ENCODE measurements around the gene PPP2R2B.
"Not testable (repeated sequence)": the region's sequence is repeated elsewhere in the genome, so short reads cannot be mapped to it uniquely, and the experiment has no call there.

PPP2R2B gene

GRCh38 chr5:146620031-146620668 lies 258.4 kb downstream of the PPP2R2B start:
- H3K27ac ChIP-seq (ENCODE audit: low read length) = no peak overlapping the region
- no peaks in the 10 kb centered on the region for H3K27me3 ChIP-seq (ENCODE audit: low read depth, low read length)
- H3K4me1 ChIP-seq (ENCODE audit: control insufficient read depth in 1 of 2, insufficient read depth in 2 of 2, low read length in 2 of 2) = no peaks in the 10 kb centered on the region
- no peaks in the 10 kb centered on the region for H3K36me3 ChIP-seq (ENCODE audit: control insufficient read depth in 1 of 2, insufficient read depth in 2 of 2, low read length in 2 of 2)
- H3K9me3 ChIP-seq (ENCODE audit: control insufficient read depth in 1 of 2, low read length in 2 of 2) = peaks cover 0 to 5% of the 10 kb centered on the region in 2 donors
- H3K4me3 ChIP-seq (ENCODE audit: low read depth in 1 of 2, low read length in 2 of 2) = no peak overlapping the region

- H3K27ac ChIP-seq (ENCODE audit: low read length) = no peak overlapping the region
- H3K36me3 ChIP-seq (ENCODE audit: control insufficient read depth in 1 of 2, insufficient read depth in 2 of 2, low read length in 2 of 2) = no peaks in the 10 kb centered on the region
- no peaks in the 10 kb centered on the region for H3K27me3 ChIP-seq (ENCODE audit: low read depth, low read length)
- H3K4me1 ChIP-seq (ENCODE audit: control insufficient read depth in 1 of 2, insufficient read depth in 2 of 2, low read length in 2 of 2) = no peaks in the 10 kb centered on the region
- H3K4me3 ChIP-seq (ENCODE audit: low read depth in 1 of 2, low read length in 2 of 2) = no peak overlapping the region
- H3K9me3 ChIP-seq (ENCODE audit: control insufficient read depth in 1 of 2, low read length in 2 of 2) = peaks cover 0 to 5% of the 10 kb centered on the region in 2 donors
Measured at GRCh38 chr5:146618434-146618833, 260.1 kb downstream of the PPP2R2B start.

- not testable (repeated sequence) for H3K27ac ChIP-seq (ENCODE audit: low read length); H3K4me3 ChIP-seq (ENCODE audit: low read depth in 1 of 2, low read length in 2 of 2); H3K27me3 ChIP-seq (ENCODE audit: low read depth, low read length); H3K36me3 ChIP-seq (ENCODE audit: control insufficient read depth in 1 of 2, insufficient read depth in 2 of 2, low read length in 2 of 2); H3K9me3 ChIP-seq (ENCODE audit: control insufficient read depth in 1 of 2, low read length in 2 of 2); H3K4me1 ChIP-seq (ENCODE audit: control insufficient read depth in 1 of 2, insufficient read depth in 2 of 2, low read length in 2 of 2)
Measured at GRCh38 chr5:146609731-146610130, 268.8 kb downstream of the PPP2R2B start.

- no peak overlapping the region for H3K27ac ChIP-seq (ENCODE audit: low read length)
- H3K36me3 ChIP-seq (ENCODE audit: control insufficient read depth in 1 of 2, insufficient read depth in 2 of 2, low read length in 2 of 2) = no peaks in the 10 kb centered on the region
- H3K9me3 ChIP-seq (ENCODE audit: control insufficient read depth in 1 of 2, low read length in 2 of 2) = no peaks in the 10 kb centered on the region
- H3K27me3 ChIP-seq (ENCODE audit: low read depth, low read length) = no peaks in the 10 kb centered on the region
- no peak overlapping the region for H3K4me3 ChIP-seq (ENCODE audit: low read depth in 1 of 2, low read length in 2 of 2)
- H3K4me1 ChIP-seq (ENCODE audit: control insufficient read depth in 1 of 2, insufficient read depth in 2 of 2, low read length in 2 of 2) = no peaks in the 10 kb centered on the region
Measured at GRCh38 chr5:146607659-146608332, 270.8 kb downstream of the PPP2R2B start.

GRCh38 chr5:146606893-146607292 lies 271.7 kb downstream of the PPP2R2B start:
- H3K27me3 ChIP-seq (ENCODE audit: low read depth, low read length) = no peaks in the 10 kb centered on the region
- no peaks in the 10 kb centered on the region for H3K4me1 ChIP-seq (ENCODE audit: control insufficient read depth in 1 of 2, insufficient read depth in 2 of 2, low read length in 2 of 2)
- no peak overlapping the region for H3K4me3 ChIP-seq (ENCODE audit: low read depth in 1 of 2, low read length in 2 of 2)
- no peaks in the 10 kb centered on the region for H3K36me3 ChIP-seq (ENCODE audit: control insufficient read depth in 1 of 2, insufficient read depth in 2 of 2, low read length in 2 of 2)
- H3K27ac ChIP-seq (ENCODE audit: low read length) = no peak overlapping the region
- no peaks in the 10 kb centered on the region for H3K9me3 ChIP-seq (ENCODE audit: control insufficient read depth in 1 of 2, low read length in 2 of 2)

- no peaks in the 10 kb centered on the region for H3K4me1 ChIP-seq (ENCODE audit: control insufficient read depth in 1 of 2, insufficient read depth in 2 of 2, low read length in 2 of 2)
- no peaks in the 10 kb centered on the region for H3K36me3 ChIP-seq (ENCODE audit: control insufficient read depth in 1 of 2, insufficient read depth in 2 of 2, low read length in 2 of 2)
- H3K4me3 ChIP-seq (ENCODE audit: low read depth in 1 of 2, low read length in 2 of 2) = no peak overlapping the region
- H3K27me3 ChIP-seq (ENCODE audit: low read depth, low read length) = no peaks in the 10 kb centered on the region
- no peaks in the 10 kb centered on the region for H3K9me3 ChIP-seq (ENCODE audit: control insufficient read depth in 1 of 2, low read length in 2 of 2)
- no peak overlapping the region for H3K27ac ChIP-seq (ENCODE audit: low read length)
Measured at GRCh38 chr5:146600376-146600775, 278.2 kb downstream of the PPP2R2B start.

- Histone ChIP-seq H3K27me3 (ENCODE audit: low read depth, low read length) (no peaks in the 10 kb centered on the region), H3K4me3 (ENCODE audit: low read depth in 1 of 2, low read length in 2 of 2) (no peak overlapping the region), H3K27ac (ENCODE audit: low read length) (no peak overlapping the region), H3K9me3 (ENCODE audit: control insufficient read depth in 1 of 2, low read length in 2 of 2) (no peaks in the 10 kb centered on the region), H3K36me3 (ENCODE audit: control insufficient read depth in 1 of 2, insufficient read depth in 2 of 2, low read length in 2 of 2) (no peaks in the 10 kb centered on the region), H3K4me1 (ENCODE audit: control insufficient read depth in 1 of 2, insufficient read depth in 2 of 2, low read length in 2 of 2) (no peaks in the 10 kb centered on the region)
Measured at GRCh38 chr5:146599261-146599660, 279.3 kb downstream of the PPP2R2B start.

- Histone ChIP-seq H3K27me3 (ENCODE audit: low read depth, low read length) (no peaks in the 10 kb centered on the region), H3K4me3 (ENCODE audit: low read depth in 1 of 2, low read length in 2 of 2) (no peak overlapping the region), H3K9me3 (ENCODE audit: control insufficient read depth in 1 of 2, low read length in 2 of 2) (no peaks in the 10 kb centered on the region), H3K36me3 (ENCODE audit: control insufficient read depth in 1 of 2, insufficient read depth in 2 of 2, low read length in 2 of 2) (no peaks in the 10 kb centered on the region), H3K27ac (ENCODE audit: low read length) (no peak overlapping the region), H3K4me1 (ENCODE audit: control insufficient read depth in 1 of 2, insufficient read depth in 2 of 2, low read length in 2 of 2) (no peaks in the 10 kb centered on the region)
Measured at GRCh38 chr5:146595088-146595487, 283.5 kb downstream of the PPP2R2B start.

- no peaks in the 10 kb centered on the region for H3K27me3 ChIP-seq (ENCODE audit: low read depth, low read length)
- H3K4me1 ChIP-seq (ENCODE audit: control insufficient read depth in 1 of 2, insufficient read depth in 2 of 2, low read length in 2 of 2) = no peaks in the 10 kb centered on the region
- no peak overlapping the region for H3K27ac ChIP-seq (ENCODE audit: low read length)
- H3K36me3 ChIP-seq (ENCODE audit: control insufficient read depth in 1 of 2, insufficient read depth in 2 of 2, low read length in 2 of 2) = no peaks in the 10 kb centered on the region
- no peak overlapping the region for H3K4me3 ChIP-seq (ENCODE audit: low read depth in 1 of 2, low read length in 2 of 2)
- H3K9me3 ChIP-seq (ENCODE audit: control insufficient read depth in 1 of 2, low read length in 2 of 2) = no peaks in the 10 kb centered on the region
Measured at GRCh38 chr5:146592352-146592751, 286.2 kb downstream of the PPP2R2B start.

- Histone ChIP-seq H3K27ac (ENCODE audit: low read length) (no peak overlapping the region), H3K36me3 (ENCODE audit: control insufficient read depth in 1 of 2, insufficient read depth in 2 of 2, low read length in 2 of 2) (no peaks in the 10 kb centered on the region), H3K4me3 (ENCODE audit: low read depth in 1 of 2, low read length in 2 of 2) (no peak overlapping the region)
Measured at GRCh38 chr5:146589028-146589345, 289.6 kb downstream of the PPP2R2B start.

GRCh38 chr5:146588331-146589027 lies 290.1 kb downstream of the PPP2R2B start:
- H3K4me1 ChIP-seq (ENCODE audit: control insufficient read depth in 1 of 2, insufficient read depth in 2 of 2, low read length in 2 of 2) = no peaks in the 10 kb centered on the region
- H3K27ac ChIP-seq (ENCODE audit: low read length) = no peak overlapping the region
- H3K9me3 ChIP-seq (ENCODE audit: control insufficient read depth in 1 of 2, low read length in 2 of 2) = no peaks in the 10 kb centered on the region
- H3K4me3 ChIP-seq (ENCODE audit: low read depth in 1 of 2, low read length in 2 of 2) = no peak overlapping the region
- H3K27me3 ChIP-seq (ENCODE audit: low read depth, low read length) = no peaks in the 10 kb centered on the region
- H3K36me3 ChIP-seq (ENCODE audit: control insufficient read depth in 1 of 2, insufficient read depth in 2 of 2, low read length in 2 of 2) = no peaks in the 10 kb centered on the region

More at GRCh38 chr5:146589028-146589345, 289.6 kb downstream of the PPP2R2B start:
- Histone ChIP-seq H3K9me3 (ENCODE audit: control insufficient read depth in 1 of 2, low read length in 2 of 2) (no peaks in the 10 kb centered on the region), H3K4me1 (ENCODE audit: control insufficient read depth in 1 of 2, insufficient read depth in 2 of 2, low read length in 2 of 2) (no peaks in the 10 kb centered on the region), H3K27me3 (ENCODE audit: low read depth, low read length) (no peaks in the 10 kb centered on the region)

Data from muscle layer of duodenum (tissue), 2 donors.